GM18526 (cell line): ENCODE data around the gene SEMA4A.

Source experiments
- POLR2A ChIP-seq: IDR thresholded peaks from 3 replicates; pipeline ENCODE4 v1.6.1; 2011; ENCODE audit not compliant: insufficient read length; ENCODE audit errors: extremely low read depth

SEMA4A gene

DNA sequence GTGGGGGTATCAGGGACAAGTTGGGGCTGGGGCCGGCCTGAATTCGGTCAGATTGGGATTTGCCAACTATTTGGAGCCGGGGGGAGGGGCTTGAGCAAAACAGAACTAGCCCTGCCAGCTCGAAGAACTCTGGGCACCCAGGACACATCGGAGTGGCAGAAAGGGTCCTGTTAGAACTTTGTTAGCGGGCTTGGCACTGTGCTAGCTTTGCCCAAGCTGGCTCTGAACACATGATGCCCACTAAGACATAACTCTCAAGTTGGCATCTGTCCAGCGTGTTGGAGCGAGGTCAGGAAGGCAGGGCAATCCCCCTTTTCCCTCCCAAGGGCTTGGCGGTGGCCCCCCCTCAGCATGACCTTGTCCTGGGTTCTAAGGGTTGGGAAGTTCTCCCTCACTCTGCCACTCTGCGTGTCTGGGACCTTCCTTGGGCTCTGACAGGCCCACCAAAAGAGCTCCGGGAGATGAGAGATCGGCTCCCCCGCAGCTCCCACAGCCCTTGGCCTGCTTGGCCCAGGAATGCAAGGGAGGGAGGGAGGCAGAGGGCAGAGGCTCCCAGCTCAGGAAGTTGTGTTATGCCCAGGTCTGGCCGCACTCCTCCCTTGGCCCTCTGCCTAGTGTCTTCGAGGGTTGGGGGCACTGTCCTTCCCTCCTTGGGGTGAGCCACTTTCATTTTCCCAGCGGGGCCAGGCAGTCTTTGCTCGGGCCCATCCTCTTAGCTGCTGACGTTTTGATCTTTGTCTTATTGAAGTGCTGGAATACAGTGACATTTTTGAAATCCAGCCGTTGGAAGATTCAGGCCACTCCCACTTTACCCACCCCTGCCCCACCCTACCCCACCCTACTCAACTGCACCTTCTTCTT, 37.6 kb upstream of the SEMA4A start:
- TF ChIP-seq POLR2A: no peak

GRCh38 chr1:156117414-156118176, 35.8 kb upstream of the SEMA4A start:
- TF ChIP-seq POLR2A: no peak

GRCh38 chr1:156118177-156118868, 35.1 kb upstream of the SEMA4A start:
- no peak for TF ChIP-seq POLR2A

GRCh38 chr1:156119503-156120209, 33.7 kb upstream of the SEMA4A start:
- no peak for TF ChIP-seq POLR2A

- TF ChIP-seq POLR2A: no peak
Observed at GRCh38 chr1:156120318-156120717, 33.1 kb upstream of the SEMA4A start.

DNA sequence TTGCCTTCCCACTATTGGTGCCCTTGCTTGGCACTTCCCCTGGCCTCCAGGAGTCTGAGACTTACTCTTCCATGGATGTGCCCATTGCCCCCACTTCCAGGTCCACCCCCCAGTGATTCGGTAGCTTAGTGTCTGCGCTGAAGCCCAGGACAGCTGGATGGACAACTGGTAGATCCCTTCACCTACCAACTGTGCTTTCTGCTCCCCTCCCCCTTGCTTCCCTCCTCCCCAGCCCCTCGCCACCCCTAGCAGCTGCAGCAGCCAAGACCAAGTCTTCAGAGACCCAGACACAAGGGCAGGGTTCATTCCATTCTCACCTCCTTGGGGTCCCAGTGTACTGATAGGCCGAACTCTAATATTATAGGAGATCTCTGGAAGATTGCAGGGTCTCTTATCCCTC, 31.9 kb upstream of the SEMA4A start:
- TF ChIP-seq POLR2A: no peak

GRCh38 chr1:156122086-156122485, 31.3 kb upstream of the SEMA4A start:
- TF ChIP-seq POLR2A: no peak

- TF ChIP-seq POLR2A: no peak
Observed at GRCh38 chr1:156122519-156123355, 30.6 kb upstream of the SEMA4A start.

DNA sequence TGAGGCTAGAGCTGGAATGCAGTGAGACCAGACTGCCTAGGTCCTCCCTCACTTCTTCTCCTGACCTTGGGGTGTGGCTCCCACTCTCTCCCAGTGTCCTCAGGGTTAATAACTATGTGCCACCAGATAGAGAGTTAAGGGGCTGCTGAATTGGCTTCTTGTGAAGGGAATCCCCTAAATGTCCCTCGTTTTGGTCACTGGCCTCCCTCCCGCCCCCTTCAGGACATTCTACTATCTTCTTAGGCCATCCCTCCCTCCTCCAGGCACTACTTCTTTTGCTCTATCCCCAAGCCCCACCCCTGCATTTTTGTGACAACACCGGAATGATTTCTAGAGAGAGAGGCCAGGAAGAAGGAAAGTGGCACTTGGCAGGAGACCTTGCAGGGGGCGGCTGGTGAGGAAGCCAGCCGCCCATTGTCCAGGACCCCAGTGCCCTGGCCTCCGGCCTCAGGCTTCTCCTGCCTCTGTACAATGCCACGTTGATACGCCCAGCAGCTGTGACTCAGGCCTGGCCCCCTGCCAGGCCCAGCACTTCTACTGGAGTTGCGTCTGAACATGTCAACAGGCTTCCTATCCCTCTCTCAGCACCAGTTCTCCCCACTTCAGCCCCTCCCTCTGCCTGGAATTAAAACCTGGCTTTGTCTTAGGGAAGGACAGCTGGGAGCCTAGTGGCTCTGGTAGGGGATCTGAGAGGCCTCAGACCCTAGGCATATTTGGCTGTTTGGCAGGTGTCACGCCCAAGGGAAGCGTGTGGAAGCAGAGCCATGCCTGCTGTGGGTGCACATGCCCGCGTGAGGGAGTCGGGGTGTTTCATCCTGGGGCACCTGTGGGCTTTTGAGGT, 29.8 kb upstream of the SEMA4A start:
- TF ChIP-seq POLR2A: peak; percentile 42

DNA sequence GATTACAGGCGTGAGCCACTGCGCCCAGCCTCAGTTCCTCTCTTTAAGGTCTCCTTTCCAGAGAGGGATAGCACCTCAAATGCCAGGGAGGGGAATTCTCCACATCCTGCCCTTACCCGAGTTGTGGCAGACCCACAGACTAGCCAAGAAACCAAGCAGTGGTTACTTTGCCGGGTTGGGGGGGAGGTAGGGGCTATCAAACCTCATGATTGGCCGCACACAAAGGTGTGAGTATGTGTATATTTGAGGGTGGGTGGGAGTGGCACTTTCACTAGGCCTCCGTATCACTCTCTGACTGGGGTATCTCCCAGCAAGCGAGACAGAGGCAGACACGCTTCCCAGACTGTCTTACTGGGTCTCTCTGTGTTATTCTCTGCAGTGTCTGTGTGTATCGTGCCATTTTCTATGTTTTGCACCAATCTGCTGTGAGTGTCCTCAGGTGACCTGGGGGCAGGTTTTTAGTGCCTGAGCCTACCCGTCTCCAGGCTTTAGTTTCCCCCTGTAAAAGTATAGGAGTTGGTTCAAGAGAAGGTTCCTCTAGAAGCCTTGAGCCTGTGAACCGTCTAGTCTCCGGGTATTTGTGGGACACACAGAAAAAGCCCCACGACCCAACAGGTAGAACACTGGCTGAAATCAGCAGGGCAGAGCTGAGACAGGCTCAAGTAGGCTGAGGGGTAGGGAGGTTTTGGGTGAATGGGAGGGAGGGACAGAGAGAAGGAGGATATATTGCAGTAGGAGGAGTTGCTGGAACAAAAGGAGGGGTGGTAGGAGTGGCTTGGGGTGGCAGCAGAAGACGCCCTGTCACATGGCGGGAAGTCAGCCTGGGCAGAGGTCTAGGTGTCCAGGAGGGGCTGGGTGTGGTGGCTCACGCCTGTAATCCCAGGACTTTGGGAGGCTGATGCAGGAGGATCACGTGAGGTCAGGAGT, 28.6 kb upstream of the SEMA4A start:
- peak; percentile 54 for TF ChIP-seq POLR2A

- TF ChIP-seq POLR2A: no peak
Observed at GRCh38 chr1:156126043-156126629, 27.2 kb upstream of the SEMA4A start.
